HL-60/S4 treated with retinoic acid at 250 ng/mL for 4 days and 3 days (cell line): ENCODE results near the gene CD34.
"Not testable (repeated sequence)": the region's sequence is repeated elsewhere in the genome, so short reads cannot be mapped to it uniquely, and the experiment has no call there.

Source experiments
- in situ Hi-C: fragments of 300-500 bp; cut with MboI; formaldehyde crosslinking; loops from 2 replicates; pipeline ENCODE4 v1.7.0; 2022; ENCODE audit warnings: low sequenced_read_pairs

The CD34 gene

GRCh38 chr1:207910591-207911354, at the start of gene CD34:
TSS of gene CD34 (minus strand) at chr1:207911125. CDS start at chr1:207911080, 45 bp downstream.
- in situ Hi-C loops = no loop called here

GRCh38 chr1:207960346-207960745, 49.4 kb upstream of the CD34 start:
- in situ Hi-C loops = no loop called here

GRCh38 chr1:207959910-207960309, 49.0 kb upstream of the CD34 start:
- in situ Hi-C loops = loop anchor here (10.0 kb wide), 2 partner anchors 55 to 155 kb away; no protein-coding TSS in a partner anchor

- in situ Hi-C loops = loop anchor here (10.0 kb wide), 2 partner anchors 54 to 154 kb away; no protein-coding TSS in a partner anchor
Measured at GRCh38 chr1:207959141-207959825, 48.4 kb upstream of the CD34 start.

GRCh38 chr1:207958376-207959139, 47.6 kb upstream of the CD34 start:
- in situ Hi-C loops = loop anchor here (10.0 kb wide), 2 partner anchors 54 to 154 kb away; no protein-coding TSS in a partner anchor

GRCh38 chr1:207956986-207957385, 46.1 kb upstream of the CD34 start:
- in situ Hi-C loops = loop anchor here (10.0 kb wide), 2 partner anchors 52 to 152 kb away; no protein-coding TSS in a partner anchor

- in situ Hi-C loops = loop anchor here (10.0 kb wide), 2 partner anchors 49 to 149 kb away; no protein-coding TSS in a partner anchor
Measured at GRCh38 chr1:207954104-207954503, 43.2 kb upstream of the CD34 start.

- in situ Hi-C loops = loop anchor here (10.0 kb wide), 2 partner anchors 48 to 148 kb away; no protein-coding TSS in a partner anchor
Measured at GRCh38 chr1:207952617-207953542, 42.0 kb upstream of the CD34 start.

- in situ Hi-C loops = loop anchor here (10.0 kb wide), 2 partner anchors 47 to 147 kb away; no protein-coding TSS in a partner anchor
Measured at GRCh38 chr1:207951652-207952051, 40.7 kb upstream of the CD34 start.

GRCh38 chr1:207950750-207951149, 39.8 kb upstream of the CD34 start:
- in situ Hi-C loops = loop anchor here (10.0 kb wide), 2 partner anchors 46 to 146 kb away; no protein-coding TSS in a partner anchor

GRCh38 chr1:207949571-207950195, 38.8 kb upstream of the CD34 start:
- in situ Hi-C loops = loop anchor here (10.0 kb wide), 2 partner anchors 45 to 145 kb away; no protein-coding TSS in a partner anchor

GRCh38 chr1:207948536-207949250, 37.8 kb upstream of the CD34 start:
- in situ Hi-C loops = no loop called here

GRCh38 chr1:207946756-207947155, 35.8 kb upstream of the CD34 start:
- in situ Hi-C loops = no loop called here

- in situ Hi-C loops = no loop called here
Measured at GRCh38 chr1:207944571-207944970, 33.6 kb upstream of the CD34 start.

- in situ Hi-C loops = not testable (repeated sequence)
Measured at GRCh38 chr1:207942337-207942741, 31.4 kb upstream of the CD34 start.

GRCh38 chr1:207941665-207942064, 30.7 kb upstream of the CD34 start:
- in situ Hi-C loops = no loop called here

GRCh38 chr1:207938016-207938415, 27.1 kb upstream of the CD34 start:
- in situ Hi-C loops = no loop called here

GRCh38 chr1:207937204-207937603, 26.3 kb upstream of the CD34 start:
- in situ Hi-C loops = no loop called here

- in situ Hi-C loops = no loop called here
Measured at GRCh38 chr1:207935166-207935583, 24.2 kb upstream of the CD34 start.
